Measurements from ENCODE around the gene HPSE. TPM values are rescaled to one million over a fixed set of nuclear protein-coding genes. Genes with fewer than 3 reads are reported as not detected.
"Not testable (repeated sequence)": the region's sequence is repeated elsewhere in the genome, so short reads cannot be mapped to it uniquely, and the experiment has no call there.

HPSE gene
- total and polyA plus RNA-seq, 2 donors (not counting 1 experiment from before 2014, with no cell fraction given) = 0.17 to 0.26 TPM

GRCh38 chr4:83293305-83294046 lies 41.2 kb downstream of the HPSE start:
- no peak overlapping the region for H2AFZ ChIP-seq (ENCODE audit: low read length)
- H3K4me2 ChIP-seq (ENCODE audit: extremely low read depth, insufficient read depth, low read length) = no peak overlapping the region
- no peaks in the 10 kb centered on the region for H3K79me2 ChIP-seq (ENCODE audit: control insufficient read depth, insufficient read depth, low read length)
- no peak overlapping the region for H3K27ac ChIP-seq (ENCODE audit: insufficient read depth, low read length)
- H4K20me1 ChIP-seq (ENCODE audit: control insufficient read depth, extremely low read depth, insufficient read depth, low read length) = no peaks in the 10 kb centered on the region
- H3K27me3 ChIP-seq (ENCODE audit: control insufficient read depth, insufficient read depth, low read length) = peaks cover 3% of the 10 kb centered on the region
- no peak for DNase-seq (ENCODE audit: low read depth in 2 of 2)
- TF ChIP-seq EZH2 (IDR thresholded peaks at IDR 0.05; ENCODE audit: low read length, missing control alignments) = no peak
- no peak for TF ChIP-seq CTCF (conservative IDR thresholded peaks at IDR 0.05 in 1 of 2, IDR thresholded peaks at IDR 0.05 in 1 of 2; ENCODE audit: low read depth in 1 of 2, low read length in 2 of 2)
- H3K9me3 ChIP-seq (ENCODE audit: control insufficient read depth, insufficient read depth, low read depth, low read length) = no peaks in the 10 kb centered on the region
- H3K9ac ChIP-seq (ENCODE audit: insufficient read depth, low read length) = no peak overlapping the region
- H3K4me1 ChIP-seq (ENCODE audit: control insufficient read depth, extremely low read depth, insufficient read depth, low read length) = no peaks in the 10 kb centered on the region
- no peaks in the 10 kb centered on the region for H3K36me3 ChIP-seq (ENCODE audit: control insufficient read depth, insufficient read depth, low read length)
- no peak overlapping the region for H3K4me3 ChIP-seq (replicated peaks in 1 of 4; ENCODE audit: control extremely low read depth in 1 of 4, insufficient read depth in 1 of 4, low read depth in 3 of 4, low read length in 4 of 4)

- H3K9ac ChIP-seq (ENCODE audit: insufficient read depth, low read length); DNase-seq (ENCODE audit: low read depth in 2 of 2); H4K20me1 ChIP-seq (ENCODE audit: control insufficient read depth, extremely low read depth, insufficient read depth, low read length): not testable (repeated sequence)
These were observed 44.4 kb downstream of the HPSE start for GRCh38 chr4:83290059-83290774.

GRCh38 chr4:83288381-83288780 lies 46.3 kb downstream of the HPSE start:
- not testable (repeated sequence) for H4K20me1 ChIP-seq (ENCODE audit: control insufficient read depth, extremely low read depth, insufficient read depth, low read length); H3K4me1 ChIP-seq (ENCODE audit: control insufficient read depth, extremely low read depth, insufficient read depth, low read length); H3K36me3 ChIP-seq (ENCODE audit: control insufficient read depth, insufficient read depth, low read length); H2AFZ ChIP-seq (ENCODE audit: low read length); H3K4me3 ChIP-seq (replicated peaks in 1 of 4; ENCODE audit: control extremely low read depth in 1 of 4, insufficient read depth in 1 of 4, low read depth in 3 of 4, low read length in 4 of 4); H3K79me2 ChIP-seq (ENCODE audit: control insufficient read depth, insufficient read depth, low read length); H3K4me2 ChIP-seq (ENCODE audit: extremely low read depth, insufficient read depth, low read length); H3K9me3 ChIP-seq (ENCODE audit: control insufficient read depth, insufficient read depth, low read depth, low read length); H3K27me3 ChIP-seq (ENCODE audit: control insufficient read depth, insufficient read depth, low read length); H3K27ac ChIP-seq (ENCODE audit: insufficient read depth, low read length); DNase-seq (ENCODE audit: low read depth in 2 of 2); H3K9ac ChIP-seq (ENCODE audit: insufficient read depth, low read length)

More at GRCh38 chr4:83290059-83290774, 44.4 kb downstream of the HPSE start:
- not testable (repeated sequence) for H3K27ac ChIP-seq (ENCODE audit: insufficient read depth, low read length); H3K9me3 ChIP-seq (ENCODE audit: control insufficient read depth, insufficient read depth, low read depth, low read length); H3K4me2 ChIP-seq (ENCODE audit: extremely low read depth, insufficient read depth, low read length); H2AFZ ChIP-seq (ENCODE audit: low read length); H3K4me3 ChIP-seq (replicated peaks in 1 of 4; ENCODE audit: control extremely low read depth in 1 of 4, insufficient read depth in 1 of 4, low read depth in 3 of 4, low read length in 4 of 4); H3K27me3 ChIP-seq (ENCODE audit: control insufficient read depth, insufficient read depth, low read length); H3K4me1 ChIP-seq (ENCODE audit: control insufficient read depth, extremely low read depth, insufficient read depth, low read length); H3K79me2 ChIP-seq (ENCODE audit: control insufficient read depth, insufficient read depth, low read length); H3K36me3 ChIP-seq (ENCODE audit: control insufficient read depth, insufficient read depth, low read length)

GRCh38 chr4:83285055-83285407 lies 49.6 kb downstream of the HPSE start:
- TF ChIP-seq EZH2 (IDR thresholded peaks at IDR 0.05; ENCODE audit: low read length, missing control alignments) (no peak), CTCF (conservative IDR thresholded peaks at IDR 0.05 in 1 of 2, IDR thresholded peaks at IDR 0.05 in 1 of 2; ENCODE audit: low read depth in 1 of 2, low read length in 2 of 2) (no peak)
- H4K20me1 ChIP-seq (ENCODE audit: control insufficient read depth, extremely low read depth, insufficient read depth, low read length) = no peaks in the 10 kb centered on the region
- H3K36me3 ChIP-seq (ENCODE audit: control insufficient read depth, insufficient read depth, low read length) = no peaks in the 10 kb centered on the region
- H3K4me3 ChIP-seq (replicated peaks in 1 of 4; ENCODE audit: control extremely low read depth in 1 of 4, insufficient read depth in 1 of 4, low read depth in 3 of 4, low read length in 4 of 4) = peak overlapping the region; percentile 66 to 82 (median 68)
- H3K9ac ChIP-seq (ENCODE audit: insufficient read depth, low read length) = peak overlapping the region; percentile 80
- H3K79me2 ChIP-seq (ENCODE audit: control insufficient read depth, insufficient read depth, low read length) = peaks cover 7% of the 10 kb centered on the region
- DNase-seq (ENCODE audit: low read depth in 2 of 2) = peak; percentile 55 to 61
- H2AFZ ChIP-seq (ENCODE audit: low read length) = peak overlapping the region; percentile 28
- no peaks in the 10 kb centered on the region for H3K27me3 ChIP-seq (ENCODE audit: control insufficient read depth, insufficient read depth, low read length)
- peaks cover 3% of the 10 kb centered on the region for H3K4me1 ChIP-seq (ENCODE audit: control insufficient read depth, extremely low read depth, insufficient read depth, low read length)
- no peaks in the 10 kb centered on the region for H3K9me3 ChIP-seq (ENCODE audit: control insufficient read depth, insufficient read depth, low read depth, low read length)
- peak overlapping the region; percentile 85 for H3K4me2 ChIP-seq (ENCODE audit: extremely low read depth, insufficient read depth, low read length)
- H3K27ac ChIP-seq (ENCODE audit: insufficient read depth, low read length) = peak overlapping the region; percentile 87

Data from fibroblast of lung (primary cell).